ENCODE measurements around the gene DVL2.

DVL2 gene

DNA sequence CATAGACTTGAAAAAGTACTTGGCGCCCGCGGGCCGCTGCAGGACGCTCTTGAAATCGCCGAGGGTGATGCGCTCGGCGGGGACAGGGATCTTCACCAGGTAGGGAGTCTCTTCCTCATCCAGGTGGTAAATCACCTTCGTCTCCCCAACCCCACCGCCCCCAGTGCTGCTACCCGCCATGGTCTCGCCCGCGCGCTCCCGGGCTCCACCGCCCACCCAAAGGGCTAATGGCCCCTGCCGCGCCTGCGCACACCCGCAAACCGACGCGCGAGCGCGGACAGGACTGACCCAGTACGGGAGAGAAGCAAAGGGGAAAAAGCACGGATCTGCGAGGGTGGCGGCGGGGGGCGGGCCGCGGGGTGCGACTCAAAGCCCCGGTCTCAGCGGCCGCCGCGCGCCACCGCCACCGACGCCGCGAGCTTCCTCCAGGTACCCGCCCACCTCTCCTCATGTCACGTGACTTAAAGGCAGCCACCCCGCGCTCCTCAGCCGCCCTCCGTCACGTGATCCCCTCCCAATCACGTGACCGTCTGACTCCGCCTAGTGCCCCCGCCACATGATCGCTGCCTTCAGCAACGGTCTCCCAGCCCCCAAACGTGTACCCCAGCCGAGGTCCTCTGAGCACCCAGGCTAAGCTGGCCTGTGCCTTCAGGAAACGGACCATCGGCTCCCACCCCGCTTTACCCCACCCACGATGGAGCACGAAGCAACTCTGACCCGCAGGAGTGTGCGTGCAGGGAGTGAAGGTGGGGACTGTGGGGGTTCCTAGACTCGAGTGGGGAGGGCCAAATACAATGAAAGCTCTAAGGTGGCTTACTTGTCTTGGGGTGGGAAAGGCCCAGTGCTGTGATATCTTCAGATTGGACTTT, at the start of gene DVL2:
Gene DVL2 (minus strand): TSS at position 435 of the 869 bp plus-strand sequence. CDS start 255 bp downstream, at position 180.
- peak; percentile 95 for DNase-seq

DNA sequence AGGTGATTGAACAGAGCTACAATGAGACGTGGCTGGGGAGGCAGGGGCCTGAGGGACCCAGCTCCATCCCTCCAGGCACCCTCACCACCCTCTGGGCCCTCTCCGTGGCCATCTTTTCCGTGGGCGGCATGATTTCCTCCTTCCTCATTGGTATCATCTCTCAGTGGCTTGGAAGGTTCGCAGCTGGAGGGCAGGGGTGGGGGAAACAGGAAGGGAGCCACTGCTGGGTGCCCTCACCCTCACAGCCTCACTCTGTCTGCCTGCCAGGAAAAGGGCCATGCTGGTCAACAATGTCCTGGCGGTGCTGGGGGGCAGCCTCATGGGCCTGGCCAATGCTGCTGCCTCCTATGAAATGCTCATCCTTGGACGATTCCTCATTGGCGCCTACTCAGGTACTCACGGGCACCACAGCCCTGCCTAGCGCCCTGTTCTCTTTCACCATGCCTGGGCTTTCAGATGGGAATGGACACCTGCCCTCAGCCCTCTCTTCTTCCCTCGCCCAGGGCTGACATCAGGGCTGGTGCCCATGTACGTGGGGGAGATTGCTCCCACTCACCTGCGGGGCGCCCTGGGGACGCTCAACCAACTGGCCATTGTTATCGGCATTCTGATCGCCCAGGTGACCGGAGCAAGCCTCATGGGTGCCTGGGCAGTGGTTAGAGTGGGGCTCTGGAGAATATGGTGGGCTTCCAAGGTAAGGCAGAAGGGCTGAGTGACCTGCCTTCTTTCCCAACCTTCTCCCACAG, 49.3 kb upstream of the DVL2 start:
- no peak for DNase-seq

DNA sequence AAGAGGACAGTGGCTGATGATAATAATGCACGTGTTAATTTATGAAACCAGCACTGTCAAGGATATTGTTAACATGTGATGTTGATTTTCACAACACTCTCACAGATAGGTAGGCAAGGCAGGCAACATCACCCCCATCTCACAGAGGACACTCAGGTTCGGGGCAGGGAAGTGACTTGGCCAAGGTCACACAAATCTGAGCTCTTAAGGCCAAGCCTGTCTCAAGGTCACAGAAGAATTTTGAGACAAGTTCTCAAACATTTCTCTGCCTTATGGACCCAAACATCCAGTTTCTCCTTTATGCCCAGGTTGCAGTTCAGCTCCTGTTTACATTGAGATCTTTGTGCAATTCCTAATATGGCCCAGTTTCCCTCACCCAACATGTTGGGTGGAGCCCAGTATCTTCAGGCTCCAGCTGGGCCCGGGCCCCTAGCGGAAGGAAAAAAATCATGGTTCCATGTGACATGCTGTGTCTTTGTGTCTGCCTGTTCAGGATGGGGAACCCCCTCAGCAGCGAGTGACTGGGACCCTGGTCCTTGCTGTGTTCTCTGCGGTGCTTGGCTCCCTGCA, 48.5 kb upstream of the DVL2 start:
- no peak for DNase-seq

DNA sequence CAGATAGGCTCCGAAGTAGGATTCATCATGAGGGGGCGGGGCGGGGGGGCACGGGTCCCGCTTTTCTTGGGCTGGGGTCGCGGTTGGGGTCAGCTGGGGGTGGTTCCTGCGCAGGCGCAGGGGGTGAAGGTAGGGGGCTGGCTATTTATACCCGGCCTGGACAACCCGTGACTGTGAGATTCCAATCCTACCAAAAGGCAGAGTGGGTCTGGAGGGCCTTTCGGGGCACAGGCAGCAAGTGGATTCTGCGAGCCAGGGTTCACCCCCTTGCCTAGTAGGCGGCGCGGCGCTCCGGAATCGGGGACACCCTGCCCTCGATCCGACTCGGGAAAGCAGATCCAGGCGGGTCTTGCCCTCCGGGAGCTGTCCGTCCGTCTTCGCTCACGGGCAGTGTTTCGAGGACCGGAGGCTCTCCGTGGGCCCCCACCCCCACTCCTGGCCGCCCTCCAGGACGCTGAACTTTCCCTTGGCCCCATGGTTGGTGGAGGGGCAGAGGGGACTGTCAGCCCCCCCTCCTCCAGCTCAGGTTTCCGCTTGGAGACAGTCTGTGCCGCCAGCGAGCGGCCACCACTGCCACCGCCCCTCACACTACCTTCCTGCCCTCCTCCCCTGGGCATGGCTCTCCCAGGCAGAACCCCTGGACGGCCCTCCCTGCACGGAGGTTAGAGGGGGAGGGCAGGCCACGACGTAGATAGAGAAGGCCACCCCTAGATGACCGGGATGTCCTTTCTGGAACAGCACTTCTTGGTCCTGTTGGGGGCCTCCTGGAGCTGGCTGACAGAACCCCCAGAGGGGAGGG, 47.8 kb upstream of the DVL2 start:
- peak; percentile 19 for DNase-seq

GRCh38 chr17:7281074-7281952, 47.0 kb upstream of the DVL2 start, which contains the start of gene SLC2A4:
SLC2A4 (plus strand) TSS chr17:7281718; CDS start chr17:7281935, 217 bp downstream.
- DNase-seq = peak; percentile 90

DNA sequence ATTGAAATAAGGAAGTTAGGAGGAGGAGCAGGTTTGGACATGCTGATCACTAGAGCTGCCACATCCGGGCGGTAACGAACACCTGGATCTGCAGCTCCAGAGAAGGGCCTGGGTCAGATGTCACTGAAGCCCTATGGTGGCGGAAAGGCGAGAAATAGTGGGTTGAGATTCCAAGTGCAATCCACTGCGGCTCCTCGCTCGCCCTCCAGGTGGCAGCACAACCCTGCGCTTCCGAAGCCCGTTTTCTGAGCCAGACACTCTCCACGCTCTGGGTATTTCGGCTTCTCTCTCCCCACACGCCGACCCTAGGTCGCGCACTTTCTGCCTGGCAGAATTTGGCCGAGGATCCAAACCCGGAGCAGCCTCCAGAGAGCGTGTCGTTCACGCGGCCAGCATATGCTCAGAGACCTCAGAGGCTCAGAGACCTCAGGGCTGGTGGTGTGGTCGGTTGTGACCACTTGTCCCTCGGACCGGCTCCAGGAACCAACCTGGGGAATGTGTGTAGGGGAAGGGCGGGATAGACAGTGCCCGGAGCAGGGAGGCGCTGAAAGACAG, 46.3 kb upstream of the DVL2 start:
- DNase-seq = peak; percentile 86

- DNase-seq = no peak
Measured at GRCh38 chr17:7279448-7279847, 45.1 kb upstream of the DVL2 start.

GRCh38 chr17:7266784-7267183, 32.5 kb upstream of the DVL2 start:
- no peak for DNase-seq

- no peak for DNase-seq
Measured at GRCh38 chr17:7263801-7264078, 29.4 kb upstream of the DVL2 start.

GRCh38 chr17:7262935-7263800, 28.9 kb upstream of the DVL2 start:
- DNase-seq = peak; percentile 19

DNA sequence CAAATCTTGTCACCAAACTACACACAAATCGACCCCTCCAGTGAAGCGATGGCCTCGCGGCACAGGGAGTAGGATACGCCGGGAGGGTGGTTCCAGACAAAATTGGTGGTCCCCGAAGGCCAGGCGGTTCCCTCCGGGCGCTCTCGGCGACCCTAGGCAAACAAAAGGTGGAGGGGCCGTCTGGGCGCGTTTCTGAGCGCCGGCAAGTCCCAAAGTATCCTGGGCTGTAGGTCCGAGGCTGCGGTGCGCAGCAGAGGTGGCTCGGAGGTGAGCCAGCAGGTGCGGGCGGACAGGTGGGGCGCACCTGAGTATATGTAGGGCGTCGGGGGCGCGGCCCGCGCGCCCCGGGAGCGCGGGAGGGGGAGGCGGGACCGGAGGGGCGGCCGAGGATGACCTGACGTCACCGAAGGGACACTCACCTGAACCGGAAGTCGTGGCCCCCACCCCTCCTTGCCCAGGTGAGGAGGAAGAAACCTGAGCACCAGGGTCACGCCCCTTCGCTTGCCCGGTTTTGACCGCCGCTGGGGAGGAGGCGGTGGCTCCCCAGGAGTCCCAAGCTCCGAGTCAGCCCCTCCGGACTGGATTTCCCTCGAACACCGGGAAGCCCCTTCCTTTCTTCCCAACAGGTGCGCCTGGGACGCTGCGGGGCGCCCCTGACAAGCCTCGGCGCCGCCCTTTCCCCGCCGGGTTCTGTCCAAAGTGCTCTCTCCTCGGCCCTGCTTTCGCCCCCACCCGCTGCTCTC, 28.0 kb upstream of the DVL2 start, which contains the start of gene CLDN7:
Gene CLDN7 (minus strand): TSS at position 287 of the 743 bp plus-strand sequence. CDS start 435 bp downstream, outside the sequence.
- peak; percentile 19 for DNase-seq

- peak; percentile 46 for DNase-seq
Measured at GRCh38 chr17:7261379-7262191, 27.3 kb upstream of the DVL2 start.

GRCh38 chr17:7260651-7261378, 26.5 kb upstream of the DVL2 start:
- DNase-seq = peak; percentile 59

- DNase-seq = no peak
Measured at GRCh38 chr17:7260151-7260550, 25.8 kb upstream of the DVL2 start.

DNA sequence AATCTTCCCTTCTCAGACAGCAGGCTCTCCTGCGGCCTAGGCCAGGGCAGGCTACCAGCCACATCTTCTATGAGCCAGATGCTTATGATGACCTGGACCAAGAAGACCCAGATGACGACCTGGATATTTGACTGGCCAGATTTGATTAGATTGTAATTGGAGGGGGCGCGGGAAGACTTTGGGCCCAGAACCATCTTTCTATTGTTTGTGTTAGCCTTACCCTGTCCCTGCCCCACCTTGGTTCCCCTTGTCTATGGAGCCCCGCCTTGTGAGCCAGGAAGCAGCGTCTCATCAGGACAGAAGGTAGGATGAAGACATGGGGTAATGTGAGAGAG, 25.2 kb upstream of the DVL2 start:
- no peak for DNase-seq

DNA sequence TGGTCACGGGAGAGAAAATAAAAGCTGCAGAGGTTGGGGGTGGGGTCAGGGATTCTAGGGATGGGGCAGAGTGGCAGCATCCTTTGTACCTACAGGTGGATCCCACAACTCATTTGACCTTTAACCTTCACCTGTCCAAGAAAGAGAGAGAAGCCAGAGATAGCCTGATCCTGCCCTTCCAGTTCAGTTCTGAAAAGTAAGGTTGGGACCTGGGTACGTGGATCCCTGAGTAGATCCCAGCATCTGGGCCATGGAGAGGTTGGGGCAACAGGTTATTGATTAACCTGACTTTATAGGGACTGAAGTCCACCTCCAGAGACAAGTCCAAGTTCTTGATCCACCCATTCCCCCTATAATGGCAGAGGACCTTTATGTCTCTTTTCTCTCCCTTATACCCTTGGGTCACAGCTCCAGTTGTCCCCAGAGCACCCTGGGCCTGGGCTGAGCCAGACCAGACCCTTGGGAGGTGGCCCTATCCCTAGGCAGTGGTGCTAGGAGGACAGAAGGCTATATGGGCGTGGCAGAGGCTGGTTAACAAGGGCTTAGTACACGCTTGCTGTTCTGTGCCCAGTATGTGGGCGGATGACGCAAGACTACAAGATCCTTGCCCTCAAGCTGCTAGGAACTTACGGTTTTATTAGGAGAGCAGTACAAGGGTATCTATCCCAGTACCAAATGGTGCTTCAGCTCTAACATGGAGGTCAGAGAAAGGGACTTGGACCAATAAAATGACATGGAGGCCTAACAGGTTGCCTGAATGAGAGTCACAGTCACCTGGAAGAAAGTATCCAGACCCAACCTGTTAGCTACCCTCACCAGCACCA, 24.6 kb upstream of the DVL2 start:
- DNase-seq = no peak

GRCh38 chr17:7256766-7257456, 22.6 kb upstream of the DVL2 start:
- DNase-seq = no peak

Measured in CD4-positive, alpha-beta T cell treated with Interleukin-17A for 4 hours (primary cell).